Middle frontal gyrus (tissue), 1 donor: ENCODE results near the gene MMP28.

ENCODE experiments used
- DNase-seq: peaks from one replicate; pipeline ENCODE4 v3.0.0-alpha.2; 2015; ENCODE audit warnings: low spot score; ENCODE audit errors: extremely low spot score

MMP28 gene

DNA sequence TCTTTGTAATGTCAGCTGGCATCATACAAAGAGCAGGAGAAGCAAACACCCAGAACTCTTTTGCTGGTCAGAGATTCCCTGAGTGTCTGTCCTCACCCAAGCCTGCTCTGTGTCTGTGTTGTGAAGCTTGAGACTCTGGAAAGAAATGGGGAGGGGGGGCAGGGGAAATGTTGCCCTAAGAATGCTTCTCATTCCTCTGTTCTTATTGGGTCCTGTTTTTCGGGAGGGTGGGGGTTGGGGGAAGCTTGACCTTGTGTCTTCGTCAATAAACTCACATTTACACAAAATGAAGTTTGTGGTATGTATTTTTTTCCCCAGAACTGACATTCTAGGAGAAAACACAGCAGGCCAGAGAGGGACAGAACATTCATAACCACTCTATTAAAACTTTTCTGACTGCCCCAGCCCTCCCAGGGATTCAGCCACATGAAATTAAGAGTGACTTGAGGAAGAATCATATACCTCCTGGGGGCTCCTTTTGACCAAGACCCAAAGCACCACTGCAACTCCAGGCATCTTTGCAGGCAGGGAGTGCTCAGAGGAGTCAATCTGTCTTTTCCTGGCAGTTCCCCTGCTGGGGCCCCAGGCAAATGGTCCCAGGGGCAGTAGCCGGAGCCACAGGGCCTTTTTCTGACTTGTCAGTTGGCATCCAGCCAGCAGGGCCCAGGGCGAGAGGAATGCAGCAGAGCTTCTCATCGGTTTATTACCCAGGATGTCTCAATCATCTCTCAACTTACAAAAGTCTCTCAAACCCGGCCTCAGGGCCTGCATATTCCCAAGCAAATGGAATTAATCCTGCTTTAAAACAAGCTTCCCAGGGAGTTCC is 69.1 kb downstream of the MMP28 start:
- no peak for DNase-seq

DNA sequence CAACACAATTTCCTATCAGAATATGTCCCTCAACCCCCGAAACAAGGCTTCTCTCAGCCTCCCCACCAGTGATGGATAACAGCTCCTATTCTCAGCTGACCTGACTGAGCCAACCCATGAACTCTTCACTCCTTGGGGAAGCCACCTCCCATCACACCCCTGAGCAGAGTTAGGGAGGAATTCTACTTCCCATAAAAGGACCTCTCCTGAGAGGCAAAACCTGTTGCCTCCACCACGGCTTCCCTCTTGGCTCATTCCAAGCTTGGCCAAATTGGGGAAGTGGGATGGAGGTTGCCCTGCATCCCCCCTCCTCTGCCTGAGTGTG is 69.7 kb downstream of the MMP28 start:
- DNase-seq, result no peak

DNA sequence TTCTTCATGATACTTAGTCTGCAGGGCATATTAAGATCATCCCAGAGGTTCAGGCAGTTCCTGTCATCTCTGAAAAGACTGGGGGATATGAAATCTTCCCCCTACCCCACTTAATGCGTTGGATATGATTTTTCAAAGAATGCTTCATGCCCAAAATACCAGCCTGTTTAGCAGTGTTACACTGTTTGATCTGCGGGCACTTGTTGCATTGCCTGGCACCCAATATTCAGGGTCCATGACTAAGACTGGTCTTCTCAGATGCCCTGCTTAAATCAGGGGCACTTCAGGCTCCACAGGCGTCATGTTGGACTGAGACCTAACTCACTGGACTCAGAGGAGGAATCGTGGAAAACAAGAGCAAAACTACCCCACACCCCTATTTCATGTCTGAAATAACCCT is 70.4 kb downstream of the MMP28 start:
- no peak for DNase-seq

DNA sequence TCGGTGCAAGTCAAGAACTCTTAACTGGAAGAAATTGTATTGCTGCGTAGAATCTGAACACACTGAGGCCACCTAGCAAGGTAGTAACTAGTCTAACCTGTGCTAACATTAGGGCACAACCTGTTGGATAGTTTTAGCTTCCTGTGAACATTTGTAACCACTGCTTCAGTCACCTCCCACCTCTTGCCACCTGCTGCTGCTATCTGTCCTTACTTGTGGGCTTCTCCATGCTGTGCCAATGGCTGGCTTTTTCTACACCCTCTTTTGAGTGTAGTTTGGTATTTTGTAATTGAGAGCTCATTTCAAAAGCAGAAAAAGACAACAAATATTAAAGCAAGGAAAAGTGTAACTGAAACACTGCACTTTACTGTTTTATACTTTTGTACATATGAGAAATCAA is 71.7 kb downstream of the MMP28 start:
- DNase-seq, result no peak

DNA sequence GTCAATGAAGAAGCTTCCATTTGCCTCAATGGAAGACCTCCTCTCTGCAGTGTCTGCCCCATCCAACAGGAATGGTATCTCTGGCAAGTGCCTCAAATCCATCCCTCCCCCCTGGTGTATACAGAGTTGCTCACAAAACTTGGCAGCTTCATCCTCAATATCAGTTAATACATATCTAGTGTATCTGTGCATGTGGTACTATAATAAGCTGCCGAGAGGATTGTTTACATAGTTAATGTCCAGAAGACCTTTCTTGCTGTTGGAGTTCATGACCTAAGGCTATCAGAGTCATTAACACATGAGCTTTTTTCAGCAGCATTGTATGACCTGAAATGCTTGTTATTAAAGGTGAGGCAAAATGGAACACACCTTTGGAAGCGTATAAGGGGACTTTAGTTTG is 78.0 kb downstream of the MMP28 start:
- DNase-seq, result no peak

DNA sequence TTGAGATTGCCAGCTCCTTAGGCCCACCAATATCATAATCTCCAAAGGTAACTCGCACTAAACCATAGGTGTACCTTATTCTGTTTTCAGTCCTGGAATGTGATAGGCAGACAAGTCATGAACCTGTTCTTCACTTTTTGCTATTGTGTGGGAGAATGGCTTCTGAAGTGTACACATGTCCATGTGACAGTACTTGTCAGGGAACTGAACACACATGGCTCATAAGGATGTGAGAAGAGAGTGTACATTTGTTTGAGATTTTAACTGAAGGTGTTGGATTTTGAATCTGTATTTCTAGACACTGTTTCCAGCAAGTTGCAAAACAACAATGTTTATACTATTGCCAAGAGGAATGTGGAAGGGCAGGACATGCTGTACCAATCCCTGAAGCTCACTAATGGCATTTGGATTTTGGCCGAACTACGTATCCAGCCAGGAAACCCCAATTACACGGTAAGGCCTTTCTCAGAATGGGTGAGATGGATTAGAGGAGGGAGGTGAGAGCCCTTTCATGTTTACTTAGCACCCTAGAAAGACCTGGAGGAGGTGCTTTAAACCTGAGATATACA is 78.5 kb downstream of the MMP28 start:
- DNase-seq, result no peak

DNA sequence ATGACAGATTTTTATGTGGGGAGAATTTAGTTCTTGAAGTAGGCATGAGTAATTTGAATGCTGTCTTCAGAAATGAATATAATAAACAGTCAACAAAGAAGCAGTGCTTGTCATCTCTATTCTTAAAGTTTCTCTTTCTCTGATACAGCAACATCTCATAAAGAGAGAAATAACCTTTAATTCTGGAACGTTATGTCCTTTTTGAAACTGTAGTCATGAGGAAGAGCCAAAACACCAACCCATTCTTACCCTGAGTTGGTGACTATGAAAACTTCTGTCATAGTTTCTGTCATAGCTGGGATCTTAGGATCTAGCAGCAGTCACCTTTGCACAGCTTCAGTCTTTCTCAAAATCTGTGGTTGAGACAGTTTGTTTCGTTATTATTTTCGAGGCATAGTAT is 79.3 kb downstream of the MMP28 start:
- DNase-seq, result no peak
